Activated CD8-positive, alpha-beta memory T cell treated with anti-CD3 and anti-CD28 coated beads, Interleukin-2, amount 50 U/mL, for 48 hours (primary cell): Measurements from ENCODE around the gene VMO1.
A peak's percentile ranks its signal among the peaks of the same experiment; 100 is the strongest.
"Not testable (repeated sequence)": the region's sequence is repeated elsewhere in the genome, so short reads cannot be mapped to it uniquely, and the experiment has no call there.

Experiments
- DNase-seq: peaks from one replicate; pipeline ENCODE4 v3.0.0-alpha.2; 2020

VMO1 gene

GRCh38 chr17:4786106-4786511, at the start of gene VMO1:
TSS of gene VMO1 (minus strand) at chr17:4786364. CDS start at chr17:4786352, 12 bp downstream.
- no peak for DNase-seq

- no peak for DNase-seq
Measured at GRCh38 chr17:4834681-4835020, 48.5 kb upstream of the VMO1 start.

- DNase-seq: no peak
Measured at GRCh38 chr17:4833941-4834680, 47.9 kb upstream of the VMO1 start.

- peak; percentile 92 for DNase-seq
Measured at GRCh38 chr17:4833178-4833940, 47.2 kb upstream of the VMO1 start, which contains the start of gene MINK1. TSS of gene MINK1 (plus strand) at chr17:4833340. CDS start at chr17:4833584, 244 bp downstream.

GRCh38 chr17:4832829-4833177, 46.6 kb upstream of the VMO1 start:
- not testable (repeated sequence) for DNase-seq

- no peak for DNase-seq
Measured at GRCh38 chr17:4827399-4827798, 41.2 kb upstream of the VMO1 start.

- DNase-seq: no peak
Measured at GRCh38 chr17:4823373-4824089, 37.4 kb upstream of the VMO1 start.

GRCh38 chr17:4822835-4823234, 36.7 kb upstream of the VMO1 start:
- DNase-seq: no peak

- no peak for DNase-seq
Measured at GRCh38 chr17:4818276-4818675, 32.1 kb upstream of the VMO1 start.

GRCh38 chr17:4816826-4817225, 30.7 kb upstream of the VMO1 start:
- no peak for DNase-seq

GRCh38 chr17:4815043-4815675, 29.0 kb upstream of the VMO1 start:
- DNase-seq: no peak

GRCh38 chr17:4812690-4813089, 26.5 kb upstream of the VMO1 start:
- DNase-seq: no peak

- DNase-seq: no peak
Measured at GRCh38 chr17:4811471-4811870, 25.3 kb upstream of the VMO1 start.

- DNase-seq: no peak
Measured at GRCh38 chr17:4810696-4811290, 24.6 kb upstream of the VMO1 start.

GRCh38 chr17:4808378-4808767, 22.2 kb upstream of the VMO1 start:
- DNase-seq: no peak

- DNase-seq: no peak
Measured at GRCh38 chr17:4807605-4808377, 21.6 kb upstream of the VMO1 start.

GRCh38 chr17:4806777-4807604, 20.8 kb upstream of the VMO1 start, which contains the start of gene PLD2:
TSS of gene PLD2 (plus strand) at chr17:4807152. CDS start at chr17:4807773, 621 bp downstream.
- DNase-seq: peak; percentile 92

GRCh38 chr17:4806456-4806776, 20.3 kb upstream of the VMO1 start:
- DNase-seq: no peak

GRCh38 chr17:4802228-4802627, 16.1 kb upstream of the VMO1 start, which contains the start of gene C17orf114:
TSS of gene C17orf114 (minus strand) at chr17:4802328.
- no peak for DNase-seq

- DNase-seq: no peak
Measured at GRCh38 chr17:4800462-4801196, 14.5 kb upstream of the VMO1 start.
